ENCODE measurements around the gene CAPZB. TPM values are rescaled to one million over a fixed set of nuclear protein-coding genes. Genes with fewer than 3 reads are reported as not detected.

The CAPZB gene
- total RNA-seq, 1 donor from 2014 or later: 189 TPM

DNA sequence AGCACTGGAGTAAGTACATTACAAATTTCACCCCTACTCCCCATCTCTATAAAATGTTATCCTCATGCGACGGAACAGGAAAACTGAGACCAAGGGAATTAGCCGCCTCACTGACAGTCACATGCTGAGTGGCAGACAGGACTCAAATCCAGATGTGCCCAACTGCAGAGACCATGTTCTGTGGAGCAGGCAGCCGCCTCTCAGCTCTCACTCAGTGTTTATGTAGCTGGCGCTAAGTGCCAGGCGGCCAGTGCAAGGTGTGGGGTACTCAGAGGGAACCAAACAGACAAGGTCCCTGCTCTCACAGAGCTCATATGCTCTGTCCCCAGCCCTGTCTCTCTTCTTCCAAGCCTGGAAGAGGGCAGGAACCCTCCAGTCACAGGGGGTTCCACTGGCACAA, 5.1 kb downstream of the CAPZB start:
- Mint-ChIP-seq H3K4me3 (ENCODE audit: low read depth) (no peak overlapping the region), H3K27me3 (no peaks in the 10 kb centered on the region), H3K27ac (no peak overlapping the region), H3K36me3 (ENCODE audit: insufficient read depth) (peaks cover 2% of the 10 kb centered on the region), H3K9me3 (ENCODE audit: low read depth) (no peaks in the 10 kb centered on the region), H3K4me1 (ENCODE audit: low read depth) (peaks cover 23% of the 10 kb centered on the region)
- TF ChIP-seq, protein P1, sequence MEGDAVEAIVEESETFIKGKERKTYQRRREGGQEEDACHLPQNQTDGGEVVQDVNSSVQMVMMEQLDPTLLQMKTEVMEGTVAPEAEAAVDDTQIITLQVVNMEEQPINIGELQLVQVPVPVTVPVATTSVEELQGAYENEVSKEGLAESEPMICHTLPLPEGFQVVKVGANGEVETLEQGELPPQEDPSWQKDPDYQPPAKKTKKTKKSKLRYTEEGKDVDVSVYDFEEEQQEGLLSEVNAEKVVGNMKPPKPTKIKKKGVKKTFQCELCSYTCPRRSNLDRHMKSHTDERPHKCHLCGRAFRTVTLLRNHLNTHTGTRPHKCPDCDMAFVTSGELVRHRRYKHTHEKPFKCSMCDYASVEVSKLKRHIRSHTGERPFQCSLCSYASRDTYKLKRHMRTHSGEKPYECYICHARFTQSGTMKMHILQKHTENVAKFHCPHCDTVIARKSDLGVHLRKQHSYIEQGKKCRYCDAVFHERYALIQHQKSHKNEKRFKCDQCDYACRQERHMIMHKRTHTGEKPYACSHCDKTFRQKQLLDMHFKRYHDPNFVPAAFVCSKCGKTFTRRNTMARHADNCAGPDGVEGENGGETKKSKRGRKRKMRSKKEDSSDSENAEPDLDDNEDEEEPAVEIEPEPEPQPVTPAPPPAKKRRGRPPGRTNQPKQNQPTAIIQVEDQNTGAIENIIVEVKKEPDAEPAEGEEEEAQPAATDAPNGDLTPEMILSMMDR (IDR thresholded peaks at IDR 0.05; ENCODE audit: unreplicated experiment): no peak
- DNase-seq (ENCODE audit: low spot score, unreplicated experiment): no peak

DNA sequence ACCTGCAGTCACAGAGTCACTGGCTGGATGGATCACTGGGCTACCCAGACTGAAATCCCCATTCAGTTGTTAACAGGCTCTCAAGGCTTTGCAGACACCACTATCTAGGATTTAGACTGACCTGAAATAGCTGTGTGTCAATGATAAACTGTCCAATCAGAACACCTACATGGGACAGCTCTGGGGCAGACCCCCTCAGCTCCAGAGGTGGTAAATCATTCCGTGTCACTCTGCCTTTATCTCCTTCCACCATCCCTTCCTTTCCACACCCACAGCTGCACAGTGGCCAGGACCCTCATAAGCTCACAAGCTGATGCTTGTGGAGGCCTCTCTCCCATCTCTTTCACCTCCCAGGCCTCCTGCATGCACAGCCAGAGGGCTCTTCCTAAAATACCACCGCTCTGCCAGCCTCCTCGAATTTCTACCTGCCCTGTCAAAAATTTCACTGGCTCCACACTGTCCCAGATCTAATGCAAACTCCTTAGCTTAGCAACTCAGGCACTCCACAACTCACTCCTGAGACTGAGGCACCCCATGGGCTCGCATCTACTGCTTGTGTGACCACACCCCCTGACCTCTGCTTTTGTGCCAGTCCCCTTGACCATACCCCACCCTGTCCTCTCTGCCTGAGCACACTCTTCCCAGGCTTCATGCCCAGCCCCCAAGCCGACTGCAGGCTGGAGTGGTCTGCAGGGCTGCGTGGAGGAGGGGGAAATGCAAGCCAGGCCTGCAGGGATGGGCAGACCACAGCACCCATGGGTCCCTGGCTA, 5.8 kb downstream of the CAPZB start:
- Mint-ChIP-seq H3K36me3 (ENCODE audit: insufficient read depth) (peaks cover 2% of the 10 kb centered on the region), H3K4me1 (ENCODE audit: low read depth) (peaks cover 22% of the 10 kb centered on the region), H3K27me3 (no peaks in the 10 kb centered on the region), H3K4me3 (ENCODE audit: low read depth) (no peak overlapping the region), H3K27ac (no peak overlapping the region), H3K9me3 (ENCODE audit: low read depth) (no peaks in the 10 kb centered on the region)
- TF ChIP-seq, protein P1 (IDR thresholded peaks at IDR 0.05; ENCODE audit: unreplicated experiment): no peak
- no peak for DNase-seq (ENCODE audit: low spot score, unreplicated experiment)

DNA sequence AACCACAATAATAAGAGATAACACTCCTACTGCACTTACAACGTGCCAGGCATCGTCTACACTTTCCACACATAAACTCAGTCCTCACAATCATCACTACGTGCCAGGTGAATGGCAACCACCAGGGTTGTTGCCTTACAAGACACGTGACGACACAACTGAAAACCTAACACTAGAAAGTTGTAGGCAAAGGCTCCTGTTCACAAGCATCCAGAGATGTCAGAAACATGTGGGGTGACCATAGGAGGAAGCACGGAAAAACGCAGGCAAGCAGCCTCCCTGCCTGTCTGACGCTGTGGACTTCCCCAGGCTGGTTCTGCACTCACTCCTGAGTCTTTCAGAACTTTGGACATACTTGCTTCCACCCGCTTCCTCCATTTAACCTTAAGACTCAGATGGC, 7.0 kb downstream of the CAPZB start:
- H3K4me1 Mint-ChIP-seq (ENCODE audit: low read depth): peaks cover 14% of the 10 kb centered on the region
- no peaks in the 10 kb centered on the region for H3K9me3 Mint-ChIP-seq (ENCODE audit: low read depth)
- no peaks in the 10 kb centered on the region for H3K27me3 Mint-ChIP-seq
- DNase-seq (ENCODE audit: low spot score, unreplicated experiment): no peak
- H3K4me3 Mint-ChIP-seq (ENCODE audit: low read depth): no peak overlapping the region
- H3K36me3 Mint-ChIP-seq (ENCODE audit: insufficient read depth): peaks cover 2% of the 10 kb centered on the region
- TF ChIP-seq, protein P1 (IDR thresholded peaks at IDR 0.05; ENCODE audit: unreplicated experiment): no peak
- no peak overlapping the region for H3K27ac Mint-ChIP-seq

DNA sequence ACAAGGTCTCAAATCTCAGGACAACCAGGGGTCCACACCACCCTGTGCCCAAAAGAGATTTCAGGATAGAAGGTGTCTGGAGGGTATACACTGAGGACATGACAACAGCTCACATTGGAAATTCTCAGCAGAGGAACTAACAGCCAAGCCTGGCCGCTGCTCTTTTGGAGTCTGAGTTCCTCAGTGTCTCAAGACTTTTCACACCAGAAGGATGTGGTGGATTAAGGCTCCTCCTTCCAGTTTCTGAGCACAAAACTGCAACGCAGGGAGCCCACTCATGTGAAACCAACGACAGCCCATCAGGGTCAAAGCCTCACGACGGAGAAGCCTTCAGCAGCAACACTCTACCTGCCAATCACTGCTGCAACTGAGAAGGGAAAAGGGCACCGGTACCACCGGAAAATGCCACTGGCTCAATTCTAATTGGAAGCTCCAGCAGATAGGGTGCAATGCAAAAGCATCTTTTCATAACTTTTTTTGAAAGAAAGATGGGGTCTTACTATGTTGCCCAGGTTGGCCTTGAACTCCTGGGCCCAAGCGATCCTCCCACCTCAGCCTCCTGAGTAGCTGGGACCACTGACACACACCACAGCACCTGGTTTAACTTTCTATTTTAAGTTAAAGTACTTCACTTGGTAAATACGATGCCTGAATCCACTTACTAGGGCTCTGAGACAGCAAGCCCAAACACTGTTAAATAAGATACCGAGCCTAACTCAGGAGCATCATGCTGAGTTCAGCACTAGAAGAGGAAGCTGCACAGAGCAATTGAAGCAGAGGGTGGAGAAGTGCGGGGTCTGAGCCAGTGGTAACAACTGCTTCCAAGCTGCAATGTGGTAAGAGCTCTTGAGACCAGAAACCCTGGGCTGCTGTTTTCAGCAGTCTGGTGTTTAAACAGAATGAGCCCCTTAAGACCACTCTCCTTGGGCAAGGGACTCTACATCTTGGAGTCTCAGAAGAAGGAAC, 7.8 kb downstream of the CAPZB start:
- H3K27me3 Mint-ChIP-seq: no peaks in the 10 kb centered on the region
- peaks cover under 1% of the 10 kb centered on the region for H3K36me3 Mint-ChIP-seq (ENCODE audit: insufficient read depth)
- no peak for DNase-seq (ENCODE audit: low spot score, unreplicated experiment)
- no peaks in the 10 kb centered on the region for H3K9me3 Mint-ChIP-seq (ENCODE audit: low read depth)
- no peak overlapping the region for H3K27ac Mint-ChIP-seq
- peaks cover 10% of the 10 kb centered on the region for H3K4me1 Mint-ChIP-seq (ENCODE audit: low read depth)
- no peak overlapping the region for H3K4me3 Mint-ChIP-seq (ENCODE audit: low read depth)
- TF ChIP-seq, protein P1 (IDR thresholded peaks at IDR 0.05; ENCODE audit: unreplicated experiment): no peak

DNA sequence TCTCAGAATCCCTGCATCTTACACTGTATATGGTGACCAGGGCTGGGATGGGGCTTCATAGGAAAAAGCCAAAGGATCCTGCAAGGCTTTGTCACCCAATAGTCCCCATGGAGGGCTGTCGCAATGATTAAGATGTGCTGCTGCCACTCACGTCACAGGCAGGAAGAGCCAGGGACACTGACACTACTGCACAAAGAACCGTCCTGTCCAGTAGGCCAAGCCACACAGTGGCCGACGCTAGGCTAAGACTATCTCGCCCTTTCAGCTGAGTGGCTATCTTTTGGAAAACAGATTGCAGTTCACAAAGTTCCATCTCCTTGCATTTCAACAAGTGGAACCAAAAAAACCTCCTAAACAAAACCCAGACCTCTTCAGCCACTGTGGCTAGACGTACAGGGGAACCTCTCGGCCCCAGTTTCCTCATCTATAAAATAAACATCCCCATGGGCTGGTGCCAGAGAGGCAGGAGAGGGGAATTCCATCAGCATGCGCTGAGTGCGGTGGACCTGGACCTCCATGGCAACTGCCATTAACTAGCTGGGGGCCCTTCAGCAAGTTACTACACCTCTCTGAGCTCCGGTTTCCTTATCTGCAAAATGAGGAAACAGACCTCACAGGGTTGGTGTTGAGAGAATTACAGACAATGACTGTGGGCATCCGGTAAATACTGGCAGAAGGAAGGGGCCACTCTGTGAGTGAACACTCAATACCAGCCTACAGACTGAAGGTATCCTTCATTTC, 8.7 kb downstream of the CAPZB start:
- no peak overlapping the region for H3K27ac Mint-ChIP-seq
- peaks cover 1% of the 10 kb centered on the region for H3K36me3 Mint-ChIP-seq (ENCODE audit: insufficient read depth)
- peaks cover 9% of the 10 kb centered on the region for H3K4me1 Mint-ChIP-seq (ENCODE audit: low read depth)
- no peaks in the 10 kb centered on the region for H3K27me3 Mint-ChIP-seq
- TF ChIP-seq, protein P1 (IDR thresholded peaks at IDR 0.05; ENCODE audit: unreplicated experiment): no peak
- no peak overlapping the region for H3K4me3 Mint-ChIP-seq (ENCODE audit: low read depth)
- DNase-seq (ENCODE audit: low spot score, unreplicated experiment): no peak
- no peaks in the 10 kb centered on the region for H3K9me3 Mint-ChIP-seq (ENCODE audit: low read depth)

All from progenitor cell of endocrine pancreas (in vitro differentiated cells).